ENCODE results near the gene BCAR1.
A peak's percentile ranks its signal among the peaks of the same experiment; 100 is the strongest.
"Not testable (repeated sequence)": the region's sequence is repeated elsewhere in the genome, so short reads cannot be mapped to it uniquely, and the experiment has no call there.

Gene BCAR1, protein sequence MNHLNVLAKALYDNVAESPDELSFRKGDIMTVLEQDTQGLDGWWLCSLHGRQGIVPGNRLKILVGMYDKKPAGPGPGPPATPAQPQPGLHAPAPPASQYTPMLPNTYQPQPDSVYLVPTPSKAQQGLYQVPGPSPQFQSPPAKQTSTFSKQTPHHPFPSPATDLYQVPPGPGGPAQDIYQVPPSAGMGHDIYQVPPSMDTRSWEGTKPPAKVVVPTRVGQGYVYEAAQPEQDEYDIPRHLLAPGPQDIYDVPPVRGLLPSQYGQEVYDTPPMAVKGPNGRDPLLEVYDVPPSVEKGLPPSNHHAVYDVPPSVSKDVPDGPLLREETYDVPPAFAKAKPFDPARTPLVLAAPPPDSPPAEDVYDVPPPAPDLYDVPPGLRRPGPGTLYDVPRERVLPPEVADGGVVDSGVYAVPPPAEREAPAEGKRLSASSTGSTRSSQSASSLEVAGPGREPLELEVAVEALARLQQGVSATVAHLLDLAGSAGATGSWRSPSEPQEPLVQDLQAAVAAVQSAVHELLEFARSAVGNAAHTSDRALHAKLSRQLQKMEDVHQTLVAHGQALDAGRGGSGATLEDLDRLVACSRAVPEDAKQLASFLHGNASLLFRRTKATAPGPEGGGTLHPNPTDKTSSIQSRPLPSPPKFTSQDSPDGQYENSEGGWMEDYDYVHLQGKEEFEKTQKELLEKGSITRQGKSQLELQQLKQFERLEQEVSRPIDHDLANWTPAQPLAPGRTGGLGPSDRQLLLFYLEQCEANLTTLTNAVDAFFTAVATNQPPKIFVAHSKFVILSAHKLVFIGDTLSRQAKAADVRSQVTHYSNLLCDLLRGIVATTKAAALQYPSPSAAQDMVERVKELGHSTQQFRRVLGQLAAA

DNA sequence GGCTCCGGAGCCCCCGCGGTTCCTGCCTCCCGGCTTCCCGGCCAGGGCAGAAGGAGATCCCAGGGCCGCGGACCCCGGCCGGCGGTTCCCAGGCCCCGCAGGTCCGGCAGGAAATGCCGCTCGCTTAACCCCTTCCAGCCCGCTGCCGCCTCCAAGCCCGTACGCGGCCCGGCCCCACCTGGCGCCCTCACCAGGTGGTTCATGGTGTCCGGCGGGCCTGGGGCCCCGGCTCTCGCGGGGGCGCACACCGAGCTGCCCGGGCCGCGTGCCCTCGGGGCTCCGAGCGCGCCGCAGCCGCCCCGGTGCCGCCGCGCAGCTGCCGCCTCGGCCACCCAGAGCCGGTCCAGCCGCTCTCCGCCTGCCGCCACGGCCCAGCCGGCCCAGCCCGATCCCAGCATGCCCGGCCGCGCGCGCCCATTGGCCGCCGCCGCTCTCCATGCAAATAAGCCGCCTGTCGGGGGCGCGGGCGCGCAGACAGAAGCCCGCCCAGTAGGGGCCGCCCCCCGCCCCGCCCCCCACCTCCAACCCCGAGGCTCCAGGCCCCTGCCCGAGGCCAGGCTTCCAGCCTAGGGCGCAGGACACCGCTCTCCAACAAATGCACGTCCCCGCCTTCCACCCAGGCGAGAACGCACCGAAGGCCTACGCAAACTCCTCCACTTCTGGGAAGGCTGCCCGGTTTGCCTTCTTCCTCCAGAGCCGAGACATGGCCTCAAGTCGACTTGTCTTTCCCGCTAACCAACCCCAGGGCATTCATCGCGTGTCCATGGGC is at the start of gene BCAR1:
BCAR1 (minus strand) TSS at position 345 of the 769 bp plus-strand sequence; CDS start at position 203, 142 bp downstream.
- DNase-seq = peak; percentile 18 to 83

DNA sequence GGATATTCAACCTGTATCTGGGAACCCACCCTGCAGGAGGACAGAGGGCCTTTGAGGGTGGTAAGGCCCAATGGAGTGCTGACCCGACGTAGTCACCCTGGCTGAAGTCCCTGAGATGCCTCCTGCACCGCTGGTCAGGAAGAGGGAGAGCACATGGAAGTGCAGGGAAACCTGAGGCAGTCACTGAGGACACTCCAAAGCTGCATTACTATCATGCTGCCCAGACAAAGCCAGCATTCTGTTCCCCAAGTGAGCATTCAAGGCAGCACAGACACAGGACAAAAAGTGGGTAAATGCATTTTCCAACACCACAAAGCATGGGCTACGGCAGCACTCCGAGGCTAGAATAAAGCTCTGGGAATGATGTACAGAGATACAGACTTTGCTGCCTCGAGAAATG is 46.8 kb upstream of the BCAR1 start:
- no peak for DNase-seq

DNA sequence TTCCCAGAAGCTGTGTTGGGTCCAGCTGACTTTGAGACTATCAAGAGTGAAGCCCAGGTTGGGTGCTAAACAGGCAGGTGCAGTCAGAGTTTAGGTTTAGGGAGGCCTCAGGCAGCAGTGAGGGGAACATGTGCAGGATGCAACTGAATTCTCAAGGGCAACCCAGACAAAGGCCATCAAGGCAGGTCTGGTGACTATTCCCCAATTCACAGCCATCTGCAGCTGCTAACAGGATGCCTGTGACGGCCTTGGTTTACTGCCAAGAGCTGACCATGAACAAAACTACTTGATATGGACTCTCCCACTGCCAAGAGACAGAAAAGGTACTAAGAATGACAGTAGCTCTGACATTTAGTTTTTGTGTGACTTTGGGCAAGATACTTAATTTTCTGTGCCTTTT is 45.2 kb upstream of the BCAR1 start:
- no peak for DNase-seq

DNA sequence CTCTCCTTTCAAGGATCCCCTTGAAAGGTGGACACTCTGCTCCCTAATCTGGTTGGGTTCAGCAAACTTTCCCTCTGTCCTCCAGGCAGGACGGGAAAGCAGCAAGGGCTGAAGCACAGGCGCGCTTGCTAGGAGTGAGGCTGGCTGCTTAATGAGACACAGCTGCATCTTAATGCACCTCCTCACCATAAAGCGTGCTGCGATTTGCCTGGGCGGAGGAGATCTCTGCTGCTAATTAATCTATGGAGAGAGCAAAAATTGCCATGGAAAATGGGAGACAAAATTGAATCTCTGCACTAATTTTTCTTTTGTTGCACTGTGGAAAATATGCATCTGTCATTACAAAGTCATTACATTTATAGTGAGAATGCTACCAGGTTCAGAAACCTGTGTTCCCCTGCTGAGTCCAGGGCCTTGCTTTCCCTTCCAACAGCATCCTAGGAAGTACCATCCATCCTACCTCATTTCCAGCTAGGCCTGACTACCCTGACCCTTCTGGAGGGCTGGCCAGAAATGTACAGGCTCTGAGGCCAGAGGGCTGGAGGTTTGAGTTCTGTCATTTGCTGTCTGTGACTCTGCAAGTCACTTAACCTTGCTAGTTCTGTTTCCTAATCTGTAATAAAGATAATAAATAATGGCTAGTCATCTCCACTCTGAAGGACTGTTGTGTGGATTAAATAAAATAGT is 43.5 kb upstream of the BCAR1 start:
- DNase-seq = no peak

DNA sequence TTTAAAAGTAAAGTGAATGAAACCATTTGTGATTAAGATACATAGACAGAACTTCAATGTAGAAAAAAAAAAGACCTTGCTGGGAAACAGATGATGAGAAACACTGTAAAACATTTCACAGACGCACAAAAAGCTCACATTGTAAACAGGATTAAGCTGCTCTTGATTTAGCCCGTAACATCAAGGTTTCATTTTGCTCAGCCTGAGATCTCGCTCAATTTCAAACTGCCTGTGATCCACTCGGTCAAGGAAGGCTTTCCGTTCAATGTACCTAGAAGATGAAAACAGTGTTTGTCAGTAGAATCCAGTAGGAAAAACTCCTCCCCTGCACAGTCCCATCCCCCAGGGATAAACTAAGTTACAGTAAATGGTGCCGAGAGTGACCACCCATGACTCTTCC is 42.3 kb upstream of the BCAR1 start:
- DNase-seq = no peak

DNA sequence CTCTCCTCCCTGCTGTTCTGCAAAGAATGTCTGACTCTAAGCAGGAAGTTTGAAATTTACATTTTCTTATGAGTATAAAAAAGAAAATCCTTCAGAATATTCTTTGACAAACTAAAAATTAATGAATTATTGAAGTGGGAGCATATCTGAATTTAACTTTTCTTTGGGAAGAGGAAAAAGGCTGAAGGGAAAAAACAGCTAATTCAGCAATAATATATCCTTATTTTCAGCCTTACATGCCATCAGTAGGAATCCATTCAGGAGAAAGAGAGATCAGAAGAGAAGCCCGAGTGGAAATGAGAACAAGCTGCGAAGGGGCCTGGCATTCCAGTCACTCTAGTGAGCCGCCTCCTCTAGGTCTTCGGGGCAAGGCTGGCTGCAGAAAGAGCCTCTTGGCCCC is 41.7 kb upstream of the BCAR1 start:
- no peak for DNase-seq

DNA sequence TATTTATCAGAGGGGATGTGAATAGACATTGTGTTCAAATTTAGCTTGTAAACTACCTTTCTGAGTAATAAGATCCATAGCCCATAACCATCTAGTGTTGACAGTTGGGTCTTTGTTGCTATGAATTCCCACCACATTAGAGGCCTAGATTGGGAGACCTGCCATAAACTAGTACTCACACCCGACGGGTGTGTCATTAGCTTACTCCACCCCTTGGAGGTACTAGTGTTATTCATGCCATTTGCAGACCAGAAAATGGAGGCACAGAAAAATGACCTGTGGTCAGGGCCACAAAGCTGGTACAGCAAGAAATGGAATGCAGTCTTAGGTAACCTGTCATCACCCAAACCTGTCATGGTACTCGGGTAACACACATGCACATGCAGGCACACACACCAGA is 41.3 kb upstream of the BCAR1 start:
- no peak for DNase-seq

DNA sequence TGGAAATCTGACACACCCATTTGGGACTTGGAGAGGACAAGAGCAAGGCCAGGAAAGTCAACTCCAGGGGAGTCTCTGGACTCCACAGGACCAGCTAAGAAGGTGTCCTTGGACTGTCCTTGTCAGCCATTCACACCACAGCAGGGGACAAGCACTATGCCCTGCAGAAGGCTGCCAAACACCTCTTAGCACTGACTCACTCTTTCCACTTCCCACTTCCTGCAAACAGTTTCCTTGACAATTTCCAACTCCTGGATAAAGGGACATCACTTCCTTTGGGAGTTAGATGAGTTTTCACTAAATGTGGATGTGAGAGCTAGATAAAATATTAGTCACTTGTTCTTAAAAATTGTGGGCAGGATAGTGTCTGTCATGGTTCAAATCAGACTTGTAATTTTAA is 37.8 kb upstream of the BCAR1 start:
- DNase-seq = no peak

DNA sequence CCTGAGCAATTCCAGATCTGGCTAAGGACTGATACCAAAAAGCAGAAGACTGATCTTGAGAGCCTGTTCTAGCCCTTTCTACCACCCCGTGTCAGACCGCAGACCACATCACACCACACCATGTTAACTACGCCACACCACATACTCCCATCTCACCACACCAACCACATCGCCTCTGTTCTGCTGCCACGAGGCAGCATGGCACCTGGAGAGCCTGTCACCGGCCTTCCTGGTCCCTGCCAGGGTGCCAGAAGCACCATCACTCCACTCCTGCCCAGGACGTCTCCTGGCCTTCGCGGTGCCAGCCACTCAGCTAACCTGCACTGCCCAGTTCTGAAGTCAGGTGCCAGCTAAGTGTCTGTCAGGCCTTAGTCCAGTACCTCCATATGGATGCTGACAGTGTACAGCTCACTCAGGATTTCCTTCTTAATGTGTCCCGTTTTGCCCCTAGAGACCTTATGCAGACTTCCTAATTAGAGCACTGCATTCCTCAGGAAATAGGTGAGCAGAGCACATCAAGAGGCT is 37.2 kb upstream of the BCAR1 start:
- DNase-seq = no peak

DNA sequence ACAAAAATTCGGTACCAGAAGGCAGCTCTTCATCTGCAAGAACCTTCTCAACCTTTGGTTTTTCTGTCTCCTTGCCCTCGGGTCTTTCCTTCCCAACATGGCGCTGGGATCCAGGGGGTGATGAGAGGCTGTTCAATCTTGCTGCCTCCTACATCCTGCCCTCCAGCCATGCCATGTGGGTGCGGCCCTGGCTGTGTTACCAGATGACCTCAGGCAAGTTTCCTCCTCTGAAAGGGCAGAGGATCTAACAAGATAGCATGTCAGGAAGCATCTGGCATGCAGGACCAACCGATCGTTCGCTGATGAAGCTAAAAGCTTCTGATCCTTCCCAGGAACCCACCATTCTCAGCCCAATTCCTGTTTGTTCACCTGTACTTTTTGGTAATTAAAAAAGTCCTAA is 36.8 kb upstream of the BCAR1 start:
- no peak for DNase-seq

DNA sequence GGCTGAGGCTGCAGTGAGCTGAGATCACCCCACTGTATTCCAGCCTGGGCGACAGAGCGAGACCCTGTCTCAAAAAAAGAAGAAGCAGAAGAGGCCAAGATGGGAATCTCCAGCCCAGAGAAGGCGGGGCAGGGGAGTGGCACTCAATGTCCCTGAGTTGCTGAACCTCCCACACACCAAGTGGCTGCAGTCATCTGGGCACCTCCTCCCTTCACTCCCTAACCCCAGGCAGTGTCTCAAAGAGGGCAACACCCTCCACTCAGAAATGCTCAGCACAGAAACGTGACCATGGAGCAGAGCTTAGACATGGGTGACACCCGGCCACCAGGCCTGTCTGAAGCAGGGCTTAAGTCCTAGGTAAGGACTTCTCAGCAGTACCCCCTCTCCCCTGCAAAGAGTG is 36.3 kb upstream of the BCAR1 start:
- DNase-seq = no peak

DNA sequence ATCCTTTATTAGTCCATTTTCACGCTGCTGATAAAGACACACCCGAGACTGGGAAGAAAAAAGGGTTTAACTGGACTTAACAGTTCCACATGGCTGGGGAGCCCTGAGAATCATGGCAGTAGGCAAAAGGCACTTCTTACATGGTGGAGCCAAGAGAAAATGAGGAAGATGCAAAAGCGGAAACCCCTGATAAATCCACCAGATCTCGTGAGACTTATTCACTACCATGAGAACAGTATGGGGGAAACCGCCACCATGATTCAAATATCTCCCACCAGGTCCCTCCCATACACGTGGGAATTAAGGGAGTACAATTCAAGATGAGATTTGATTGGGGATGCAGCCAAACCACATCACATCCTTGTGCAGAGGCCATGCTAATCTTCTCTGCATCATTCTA is 35.0 kb upstream of the BCAR1 start:
- no peak for DNase-seq

DNA sequence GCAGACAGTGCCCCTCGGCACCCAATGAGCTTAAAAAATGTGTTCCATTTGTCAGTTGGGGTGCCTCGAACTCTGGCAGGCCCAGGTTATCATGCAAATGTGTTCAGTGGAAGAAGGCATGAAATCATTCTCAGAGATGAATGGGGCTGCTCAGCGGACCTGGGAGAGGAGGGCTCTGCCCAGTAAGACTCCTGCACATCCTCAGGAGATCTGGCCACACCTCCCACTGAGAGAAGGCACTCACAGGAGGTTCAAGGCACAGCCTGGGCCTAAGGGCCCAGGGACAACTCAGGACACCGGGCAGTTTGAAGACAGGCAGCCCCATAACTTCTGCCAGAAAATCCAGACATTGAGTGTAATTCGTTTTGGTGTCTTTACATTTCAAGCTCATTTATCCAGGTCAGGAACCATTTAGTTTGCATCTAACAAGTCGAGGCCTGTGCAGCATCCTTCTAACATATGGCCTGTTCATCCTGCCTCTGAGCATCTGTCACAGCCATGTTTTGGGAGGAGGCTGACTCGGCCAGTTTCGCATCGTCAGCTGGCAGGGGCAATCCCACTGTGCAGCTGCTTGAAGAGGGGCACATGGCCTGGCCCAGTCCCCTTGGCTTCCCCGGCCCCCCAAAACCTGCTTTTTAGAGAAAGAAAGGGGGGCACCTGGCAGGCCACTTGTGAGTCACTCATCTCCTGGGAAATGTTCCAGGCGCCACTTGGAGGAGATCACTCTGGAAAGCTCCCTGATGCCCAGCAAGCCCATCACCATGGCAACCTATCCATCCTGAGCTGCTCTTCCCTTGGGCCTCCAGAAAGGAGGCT is 31.2 kb upstream of the BCAR1 start:
- DNase-seq = no peak

DNA sequence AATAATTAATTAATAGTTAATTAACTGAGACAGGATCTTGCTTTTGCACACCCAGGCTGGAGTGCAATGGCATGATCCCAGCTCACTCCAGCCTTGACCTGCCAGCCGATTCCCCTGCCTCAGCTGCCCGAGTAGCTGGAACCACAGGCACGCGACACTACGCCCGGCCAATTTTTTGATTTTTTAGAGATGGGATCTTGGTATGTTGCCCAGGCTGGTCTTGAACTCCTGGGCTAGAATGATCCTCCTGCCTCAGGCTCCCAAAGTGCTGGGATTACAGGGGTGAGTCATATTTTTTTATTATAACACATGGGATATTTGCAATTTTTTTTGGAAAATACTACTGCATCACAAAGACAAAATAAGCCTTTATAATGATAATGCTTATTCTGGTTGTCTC is 30.4 kb upstream of the BCAR1 start:
- DNase-seq = no peak

DNA sequence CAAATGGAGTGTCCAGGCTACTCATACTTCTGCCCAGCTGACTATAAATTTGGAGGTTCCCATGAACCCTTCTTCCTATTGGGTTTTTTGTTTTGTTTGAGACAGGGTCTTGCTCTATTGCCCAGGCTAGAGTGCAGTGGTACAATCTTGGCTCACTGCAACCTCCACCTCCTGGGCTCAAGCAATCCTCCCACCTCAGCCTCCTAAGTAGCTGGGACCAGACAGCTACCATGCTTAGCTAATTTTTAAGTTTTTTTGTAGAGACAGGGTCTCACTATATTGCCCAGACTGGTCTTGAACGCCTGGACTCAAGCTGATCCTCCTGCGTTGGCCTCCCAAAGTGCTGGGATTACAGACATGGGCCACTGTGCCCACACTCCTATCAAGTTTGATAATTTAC is 29.6 kb upstream of the BCAR1 start:
- DNase-seq = not testable (repeated sequence)

DNA sequence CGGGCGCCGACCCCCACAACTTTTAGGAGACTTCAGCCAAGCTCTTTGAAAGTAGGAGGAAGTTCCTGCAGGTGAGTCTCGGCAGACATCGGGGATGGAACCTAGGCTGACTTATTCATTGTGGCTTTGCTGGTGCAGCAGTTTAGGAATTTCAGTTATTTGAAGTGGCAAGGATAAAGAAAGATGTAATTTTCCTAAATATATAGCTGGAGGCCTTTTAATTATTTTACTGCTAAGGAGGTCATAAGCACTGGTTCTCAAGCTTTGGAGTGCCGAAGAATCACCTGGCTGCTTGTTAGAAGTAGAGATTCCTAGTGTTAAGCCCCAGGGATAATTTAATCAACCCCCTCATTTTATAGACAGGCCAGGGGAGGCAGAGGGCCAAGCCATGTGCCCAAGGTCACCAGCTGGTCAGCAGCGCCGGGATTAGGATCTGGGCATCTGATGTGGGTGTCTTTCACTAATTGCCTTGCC is 28.9 kb upstream of the BCAR1 start:
- no peak for DNase-seq

DNA sequence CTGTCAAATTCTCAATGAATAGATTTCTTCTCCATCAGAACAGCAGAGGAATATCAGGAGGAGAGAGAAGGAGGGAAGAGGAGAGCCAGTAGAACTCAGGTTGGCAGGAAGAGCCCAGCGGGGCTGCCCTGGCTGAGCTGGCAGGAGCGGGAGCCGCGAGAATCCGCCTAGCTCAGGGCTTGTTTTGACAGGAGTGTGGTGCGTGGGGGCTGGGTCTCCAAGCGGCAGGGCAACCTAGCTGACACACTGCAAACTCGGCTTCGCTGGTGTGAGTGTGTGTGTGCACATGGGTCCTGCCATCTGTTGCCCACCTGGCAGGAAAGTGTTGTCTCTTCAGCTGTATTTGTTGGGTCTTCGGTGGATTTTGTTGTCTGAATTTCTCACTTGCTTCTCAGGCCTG is 27.9 kb upstream of the BCAR1 start:
- DNase-seq = no peak

DNA sequence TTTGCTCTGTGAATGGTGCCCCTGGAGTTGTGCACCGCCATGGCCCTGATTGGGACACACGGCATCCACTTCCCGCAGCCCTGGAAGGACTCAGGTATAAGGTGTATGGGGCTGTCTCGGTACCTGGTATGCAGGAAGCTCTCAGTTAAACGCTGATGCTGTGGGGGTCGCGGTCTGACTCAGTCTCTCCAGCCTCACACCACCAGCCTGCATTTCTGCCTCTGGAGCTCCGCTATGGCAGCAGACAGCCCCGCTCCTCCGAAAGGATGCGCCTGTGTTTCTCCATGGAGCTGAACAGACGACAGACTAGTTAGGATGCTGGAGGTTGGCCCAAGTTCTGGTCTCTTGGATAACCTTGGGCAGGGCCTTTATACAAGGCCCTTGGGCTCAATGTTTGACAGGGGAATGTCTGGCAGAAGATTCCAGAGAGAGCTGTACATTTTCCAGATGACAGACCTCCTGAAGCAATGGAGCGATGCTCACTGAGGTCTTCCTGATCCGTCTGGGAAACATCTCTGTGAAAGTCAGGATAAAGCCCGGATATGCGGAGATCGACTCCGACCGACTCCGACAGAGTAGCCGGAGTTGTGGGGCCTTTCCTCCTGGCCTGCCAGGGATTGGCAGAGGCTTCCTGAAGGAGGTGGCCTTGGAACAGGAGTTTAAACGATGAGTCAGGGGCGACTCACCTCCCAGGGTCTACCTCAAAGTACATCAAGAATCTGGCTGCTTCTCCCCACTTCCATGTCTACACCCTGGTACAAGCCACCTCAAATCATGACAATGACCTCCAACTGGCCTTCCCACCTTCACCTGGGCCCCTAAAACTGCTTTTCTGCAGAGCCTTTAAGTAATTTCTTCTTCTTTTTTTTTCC is 21.9 kb upstream of the BCAR1 start:
- no peak for DNase-seq

DNA sequence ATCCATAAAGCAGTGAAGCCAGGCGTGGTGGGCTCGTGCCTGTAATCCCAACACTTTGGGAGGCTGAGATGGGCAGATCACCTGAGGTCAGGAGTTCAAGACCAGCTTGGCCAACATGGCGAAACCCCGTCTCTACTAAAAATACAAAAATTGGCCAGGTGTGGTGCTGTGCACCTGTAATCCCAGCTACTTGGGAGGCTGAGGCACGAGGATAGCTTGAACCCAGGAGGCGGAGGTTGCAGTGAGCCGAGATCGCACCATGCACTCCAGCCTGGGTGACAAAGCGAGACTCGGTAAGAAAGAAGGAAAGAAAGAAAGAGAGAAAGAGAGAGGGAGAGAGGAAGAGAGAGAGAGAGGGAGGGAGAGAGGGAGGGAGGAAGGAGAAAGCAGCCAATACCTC is 21.2 kb upstream of the BCAR1 start:
- DNase-seq = not testable (repeated sequence)

DNA sequence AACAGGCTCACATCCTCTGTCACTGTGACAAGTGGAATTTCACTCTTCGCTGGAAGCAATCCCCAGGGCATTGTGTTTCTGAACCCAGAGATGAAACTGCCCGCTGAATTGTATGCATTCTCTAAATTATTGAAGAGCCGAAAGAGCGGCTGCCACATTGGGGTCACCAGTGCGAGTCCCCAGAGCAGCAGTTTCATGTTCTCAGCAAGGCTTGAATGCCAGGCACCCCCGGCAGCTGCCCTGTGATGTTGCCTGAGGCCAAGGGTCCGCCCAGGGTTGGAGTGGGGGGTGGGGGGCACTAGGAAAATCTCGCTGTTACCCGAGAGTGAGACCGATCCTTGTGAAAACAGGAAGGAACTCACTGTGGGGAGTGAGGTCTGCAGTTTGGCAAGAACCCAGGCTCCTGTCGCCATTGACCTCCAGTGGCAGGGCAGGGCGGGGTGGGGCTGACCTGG is 20.7 kb upstream of the BCAR1 start:
- no peak for DNase-seq

All from NCI-H526 (cell line).